GM04503 (cell line): ENCODE measurements around the gene PLCG2.

Experiments used
- DNase-seq: peaks from one replicate; pipeline ENCODE4 v3.0.0-alpha.2; 2012; ENCODE audit warnings: low read depth

Gene PLCG2

GRCh38 chr16:81878529-81878928 is 99.4 kb downstream of the PLCG2 start:
- no peak for DNase-seq

DNA sequence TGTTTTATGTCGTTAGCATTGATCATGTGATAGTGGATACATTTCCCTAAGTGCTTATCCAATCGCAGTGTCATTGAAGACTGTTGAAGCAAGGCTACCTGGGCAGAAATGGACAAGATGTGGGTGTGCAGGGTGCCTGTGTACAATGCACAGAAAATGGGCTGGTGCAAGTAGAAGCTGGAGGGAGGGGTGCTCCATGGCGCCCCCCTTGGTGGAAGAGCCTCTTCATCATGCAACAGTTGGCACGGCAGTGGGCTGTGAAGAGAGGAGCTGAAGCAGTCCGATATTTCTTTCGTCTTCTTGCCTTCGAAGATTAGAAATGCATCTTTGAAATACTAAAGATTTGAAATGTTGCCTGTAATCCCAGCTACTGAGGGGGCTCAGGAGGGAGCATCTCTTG is 100.5 kb downstream of the PLCG2 start:
- DNase-seq: no peak

GRCh38 chr16:81880816-81881215 is 101.7 kb downstream of the PLCG2 start:
- DNase-seq: no peak

DNA sequence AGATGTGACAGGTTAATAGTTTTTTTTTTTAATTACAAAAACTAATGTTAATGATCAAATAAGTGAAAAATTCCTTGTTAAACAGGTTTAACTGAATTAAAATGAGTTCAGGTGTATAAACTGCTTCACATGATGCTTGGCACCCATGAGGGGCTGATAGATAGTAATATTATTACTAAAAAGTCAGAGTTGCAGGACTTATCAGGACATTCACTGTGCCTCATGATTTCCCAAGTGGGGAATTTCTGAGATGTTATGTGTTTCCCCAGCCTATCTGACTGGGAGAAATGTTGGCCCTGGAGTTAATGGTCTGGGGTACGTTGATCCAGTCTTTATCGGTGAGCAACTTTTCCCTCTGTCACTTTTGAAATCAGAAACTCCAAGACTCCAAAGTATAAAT is 102.1 kb downstream of the PLCG2 start:
- DNase-seq: no peak

GRCh38 chr16:81882559-81882958 is 103.5 kb downstream of the PLCG2 start:
- DNase-seq: no peak

GRCh38 chr16:81883235-81883634 is 104.1 kb downstream of the PLCG2 start:
- no peak for DNase-seq

DNA sequence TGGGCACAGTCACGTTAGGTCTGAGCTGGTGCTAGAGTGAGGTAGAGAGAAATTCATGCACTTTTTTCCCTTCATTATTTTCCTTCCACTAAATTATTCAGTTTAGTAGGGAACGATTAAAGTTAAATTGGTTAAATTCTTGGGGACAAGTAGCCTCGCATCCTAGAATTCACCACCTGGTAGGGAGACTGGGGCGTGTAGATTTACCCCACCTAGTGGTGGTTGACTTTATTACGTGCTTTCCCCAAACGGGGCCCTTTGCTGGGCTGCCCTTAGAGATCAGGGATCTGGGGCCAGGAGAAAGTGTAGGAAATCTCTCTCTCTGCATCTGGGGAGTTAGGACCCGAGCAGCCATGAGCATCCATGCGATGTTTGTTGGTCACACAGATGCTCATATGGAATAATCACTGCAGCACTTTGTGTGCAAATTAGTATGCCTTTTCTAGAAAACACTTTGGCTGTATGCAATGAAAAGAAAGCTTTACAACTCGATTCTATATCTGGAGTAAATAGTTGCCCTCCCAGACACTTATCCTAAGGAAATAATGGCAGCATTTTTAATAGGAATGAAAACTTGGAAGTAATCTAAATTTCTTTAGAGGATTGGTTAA is 107.0 kb downstream of the PLCG2 start:
- no peak for DNase-seq

DNA sequence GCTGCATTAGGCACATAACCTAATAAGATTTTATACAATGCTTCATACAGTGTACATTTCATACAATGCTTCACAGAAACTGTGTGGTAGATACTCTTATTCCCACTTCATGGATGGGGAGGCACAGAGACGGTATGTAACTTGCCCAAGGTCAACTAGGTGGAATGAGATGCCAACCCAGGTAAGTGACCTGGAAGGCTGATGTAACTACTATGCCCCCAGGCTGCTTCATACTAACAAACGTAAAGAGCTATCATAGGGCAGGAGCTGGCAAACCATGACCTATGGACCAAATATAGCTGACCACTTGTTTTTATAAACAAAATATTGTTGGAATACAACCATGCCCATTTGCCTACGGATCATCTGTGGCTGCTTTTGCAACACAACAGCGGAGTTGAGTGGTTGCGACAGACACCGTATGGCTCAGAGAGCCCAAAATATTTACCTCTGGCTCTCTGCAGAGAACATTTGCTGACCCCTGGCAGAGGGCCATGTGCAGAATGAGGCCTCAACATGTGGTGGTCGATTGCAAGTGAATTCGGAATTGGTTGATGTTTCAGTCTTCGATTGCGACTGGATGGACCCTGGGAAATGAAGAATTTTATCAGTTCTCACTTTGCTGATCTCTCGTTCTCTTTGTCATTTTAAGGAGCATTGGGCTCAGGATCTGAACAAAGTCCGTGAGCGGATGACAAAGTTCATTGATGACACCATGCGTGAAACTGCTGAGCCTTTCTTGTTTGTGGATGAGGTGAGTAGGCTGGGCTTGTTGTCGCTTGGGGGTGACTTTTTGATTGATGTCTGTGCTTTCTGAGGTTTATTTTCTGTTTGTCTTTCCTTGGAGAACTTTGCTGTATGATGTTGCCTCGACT is 109.7 kb downstream of the PLCG2 start:
- no peak for DNase-seq

- DNase-seq: no peak
These were observed 112.8 kb downstream of the PLCG2 start for GRCh38 chr16:81891736-81892364.

- no peak for DNase-seq
These were observed 115.5 kb downstream of the PLCG2 start for GRCh38 chr16:81894592-81894991.

DNA sequence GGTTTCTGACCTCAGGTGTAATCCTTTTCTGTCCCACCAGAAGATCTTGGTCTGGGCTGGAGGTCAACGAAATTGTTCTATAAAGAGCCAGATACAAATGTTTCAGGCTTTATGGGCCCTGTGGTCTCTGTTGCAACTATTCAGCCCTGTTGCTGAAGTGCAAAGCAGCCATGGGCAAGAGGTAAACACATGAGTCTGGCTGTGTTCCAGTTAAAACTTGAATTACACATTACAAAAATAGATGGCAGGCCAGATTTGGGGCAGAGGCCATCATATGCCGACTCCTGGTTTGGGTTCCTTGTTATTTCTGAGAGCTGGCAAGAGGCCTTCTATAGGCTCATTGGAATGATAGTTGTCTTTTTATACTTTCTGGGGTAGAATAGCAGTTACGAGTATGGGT is 117.8 kb downstream of the PLCG2 start:
- DNase-seq: no peak

DNA sequence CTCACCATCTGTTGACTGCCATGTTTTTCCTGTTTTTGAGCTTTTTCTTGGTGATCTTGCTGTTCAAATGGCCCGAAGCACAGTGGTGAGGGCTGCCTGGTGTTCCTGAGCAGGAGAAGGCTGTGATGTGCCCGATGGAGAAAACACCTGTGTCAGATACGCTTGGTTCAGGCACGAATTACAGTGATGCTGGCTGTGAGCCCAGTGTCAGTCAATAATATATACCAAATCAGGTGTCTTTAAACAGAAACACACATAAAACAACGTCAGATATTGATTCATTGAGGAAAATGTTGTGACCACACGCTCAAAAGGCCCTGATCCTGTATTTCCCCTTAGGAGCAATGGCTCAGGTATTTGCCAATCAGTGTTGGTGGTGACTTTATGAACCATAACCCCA is 120.5 kb downstream of the PLCG2 start:
- DNase-seq: no peak

- no peak for DNase-seq
These were observed 120.9 kb downstream of the PLCG2 start for GRCh38 chr16:81900014-81900413.

GRCh38 chr16:81900456-81900855 is 121.4 kb downstream of the PLCG2 start:
- DNase-seq: no peak

- DNase-seq: no peak
These were observed 122.4 kb downstream of the PLCG2 start for GRCh38 chr16:81901484-81901883.

GRCh38 chr16:81902025-81902424 is 122.9 kb downstream of the PLCG2 start:
- DNase-seq: no peak

DNA sequence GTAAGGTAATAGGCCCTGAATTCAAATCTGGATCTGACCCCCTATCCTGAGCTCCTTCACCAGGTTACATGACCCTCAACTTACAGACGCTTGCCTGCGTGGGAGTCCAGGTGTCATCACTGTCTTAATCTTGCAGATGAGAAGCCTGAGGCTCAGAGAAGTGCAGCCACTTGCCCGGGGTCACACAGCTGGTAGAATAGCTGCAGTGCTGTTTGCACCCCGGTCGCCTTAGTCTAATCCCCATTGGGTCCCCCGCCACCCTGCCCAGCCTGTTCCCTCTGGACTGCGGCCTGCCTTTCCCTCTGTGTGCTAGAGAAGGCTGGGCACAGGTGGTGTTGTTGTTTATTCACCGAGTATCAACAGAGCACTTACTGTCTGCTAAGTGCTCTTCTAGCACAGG is 125.2 kb downstream of the PLCG2 start:
- no peak for DNase-seq

- DNase-seq: no peak
These were observed 126.2 kb downstream of the PLCG2 start for GRCh38 chr16:81905277-81905676.

GRCh38 chr16:81907681-81908080 is 128.6 kb downstream of the PLCG2 start:
- DNase-seq: no peak

- no peak for DNase-seq
These were observed 129.6 kb downstream of the PLCG2 start for GRCh38 chr16:81908466-81909262.

- no peak for DNase-seq
These were observed 131.3 kb downstream of the PLCG2 start for GRCh38 chr16:81910366-81910885.

- DNase-seq: no peak
These were observed 133.3 kb downstream of the PLCG2 start for GRCh38 chr16:81912395-81912794.
